ENCODE measurements around the gene ACE.

ACE gene

GRCh38 chr17:63475491-63476412 is 1.1 kb upstream of the ACE start:
- TF ChIP-seq, protein P1, sequence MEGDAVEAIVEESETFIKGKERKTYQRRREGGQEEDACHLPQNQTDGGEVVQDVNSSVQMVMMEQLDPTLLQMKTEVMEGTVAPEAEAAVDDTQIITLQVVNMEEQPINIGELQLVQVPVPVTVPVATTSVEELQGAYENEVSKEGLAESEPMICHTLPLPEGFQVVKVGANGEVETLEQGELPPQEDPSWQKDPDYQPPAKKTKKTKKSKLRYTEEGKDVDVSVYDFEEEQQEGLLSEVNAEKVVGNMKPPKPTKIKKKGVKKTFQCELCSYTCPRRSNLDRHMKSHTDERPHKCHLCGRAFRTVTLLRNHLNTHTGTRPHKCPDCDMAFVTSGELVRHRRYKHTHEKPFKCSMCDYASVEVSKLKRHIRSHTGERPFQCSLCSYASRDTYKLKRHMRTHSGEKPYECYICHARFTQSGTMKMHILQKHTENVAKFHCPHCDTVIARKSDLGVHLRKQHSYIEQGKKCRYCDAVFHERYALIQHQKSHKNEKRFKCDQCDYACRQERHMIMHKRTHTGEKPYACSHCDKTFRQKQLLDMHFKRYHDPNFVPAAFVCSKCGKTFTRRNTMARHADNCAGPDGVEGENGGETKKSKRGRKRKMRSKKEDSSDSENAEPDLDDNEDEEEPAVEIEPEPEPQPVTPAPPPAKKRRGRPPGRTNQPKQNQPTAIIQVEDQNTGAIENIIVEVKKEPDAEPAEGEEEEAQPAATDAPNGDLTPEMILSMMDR (conservative IDR thresholded peaks at IDR 0.05; ENCODE audit: low read depth, low read length) = no peak
- no peak for DNase-seq (ENCODE audit: low read depth)
- H3K4me3 ChIP-seq (ENCODE audit: low read depth, low read length) = no peak overlapping the region

- peak overlapping the region; percentile 55 for H3K4me3 ChIP-seq (ENCODE audit: low read depth, low read length)
- TF ChIP-seq, protein P1 (conservative IDR thresholded peaks at IDR 0.05; ENCODE audit: low read depth, low read length) = no peak
- no peak for DNase-seq (ENCODE audit: low read depth)
These were observed 405 bp upstream of the ACE start for GRCh38 chr17:63476459-63476853.

DNA sequence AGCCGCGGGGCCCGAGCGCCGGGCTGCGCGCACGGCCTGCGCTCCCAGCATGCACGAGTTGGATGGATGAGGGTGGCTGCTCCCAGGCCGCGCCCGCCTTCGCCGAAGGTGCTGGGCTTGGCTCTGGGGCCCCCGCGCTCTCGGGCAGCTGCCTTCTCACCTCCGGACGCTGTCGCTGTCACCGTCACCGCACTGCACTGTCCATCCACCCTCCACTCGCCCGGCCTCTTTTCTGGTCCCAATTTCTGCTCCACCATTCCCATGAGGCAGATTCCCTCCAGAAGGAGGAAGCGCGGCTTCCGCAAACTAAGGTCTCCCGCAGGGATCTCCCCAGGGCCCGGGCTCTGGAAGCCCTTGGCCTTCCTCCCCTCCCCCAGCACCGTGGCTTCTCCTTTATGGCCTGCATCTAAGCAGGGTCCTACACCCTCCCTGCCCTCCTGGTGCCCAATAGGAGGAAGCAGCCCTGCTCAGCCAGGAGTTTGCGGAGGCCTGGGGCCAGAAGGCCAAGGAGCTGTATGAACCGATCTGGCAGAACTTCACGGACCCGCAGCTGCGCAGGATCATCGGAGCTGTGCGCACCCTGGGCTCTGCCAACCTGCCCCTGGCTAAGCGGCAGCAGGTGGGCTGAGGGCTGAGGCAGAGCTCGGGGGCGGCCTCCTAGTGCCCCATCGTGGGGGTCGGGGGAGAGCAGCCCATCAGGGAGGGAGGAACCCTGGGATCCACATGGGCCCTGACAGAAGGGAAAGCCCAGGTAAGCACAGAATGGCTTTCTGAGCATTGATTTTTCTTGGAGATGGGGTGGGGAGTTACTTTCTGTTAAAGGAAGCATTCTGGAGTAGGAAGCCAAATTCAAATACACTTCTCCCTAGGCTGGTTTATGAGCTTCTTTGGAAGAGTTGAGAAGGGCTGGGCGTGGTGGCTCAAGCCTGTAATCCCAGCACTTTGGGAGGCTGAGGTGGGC is 899 bp downstream of the ACE start:
- DNase-seq (ENCODE audit: low read depth) = no peak
- peak overlapping the region; percentile 52 for H3K4me3 ChIP-seq (ENCODE audit: low read depth, low read length)
- TF ChIP-seq, protein P1 (conservative IDR thresholded peaks at IDR 0.05; ENCODE audit: low read depth, low read length) = no peak

DNA sequence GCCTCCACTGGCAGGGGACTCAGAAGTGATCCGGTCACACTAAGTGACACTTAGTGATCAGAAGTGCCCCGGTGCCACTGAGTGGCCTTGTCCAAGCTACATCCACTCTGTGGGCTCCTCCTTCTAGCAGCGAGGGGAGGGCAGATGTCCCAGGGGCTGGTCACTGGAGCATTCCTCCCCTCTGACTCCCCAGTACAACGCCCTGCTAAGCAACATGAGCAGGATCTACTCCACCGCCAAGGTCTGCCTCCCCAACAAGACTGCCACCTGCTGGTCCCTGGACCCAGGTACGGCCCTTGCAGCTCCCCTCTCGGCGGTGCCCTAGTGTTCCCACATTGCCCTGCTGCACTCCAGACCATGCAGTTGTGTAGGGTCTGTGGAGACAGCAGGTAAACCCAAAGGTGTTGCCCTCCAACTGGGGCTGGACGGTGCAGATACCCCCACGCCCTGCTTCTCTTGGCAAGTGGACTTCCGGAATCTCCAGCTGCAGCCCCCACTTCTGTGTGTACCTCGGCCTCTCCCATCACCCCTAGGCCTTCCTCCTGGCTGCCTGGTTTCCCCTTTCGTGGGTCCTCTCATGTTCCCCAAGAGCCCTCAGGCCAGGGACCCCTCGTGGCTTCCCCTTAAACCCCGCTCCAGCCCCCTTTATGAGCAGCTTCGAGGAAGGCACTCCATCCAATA is 2.1 kb downstream of the ACE start:
- TF ChIP-seq, protein P1 (conservative IDR thresholded peaks at IDR 0.05; ENCODE audit: low read depth, low read length) = peak; percentile 93
- H3K4me3 ChIP-seq (ENCODE audit: low read depth, low read length) = no peak overlapping the region
- DNase-seq (ENCODE audit: low read depth) = peak; percentile 95

- H3K4me3 ChIP-seq (ENCODE audit: low read depth, low read length) = no peak overlapping the region
- DNase-seq (ENCODE audit: low read depth) = no peak
- TF ChIP-seq, protein P1 (conservative IDR thresholded peaks at IDR 0.05; ENCODE audit: low read depth, low read length) = no peak
These were observed 2.8 kb downstream of the ACE start for GRCh38 chr17:63479495-63480184.

- TF ChIP-seq, protein P1 (conservative IDR thresholded peaks at IDR 0.05; ENCODE audit: low read depth, low read length) = no peak
- no peak for DNase-seq (ENCODE audit: low read depth)
- H3K4me3 ChIP-seq (ENCODE audit: low read depth, low read length) = no peak overlapping the region
These were observed 3.4 kb downstream of the ACE start for GRCh38 chr17:63480192-63480784.

Measured in choroid plexus epithelial cell (primary cell).